Tibial nerve (tissue), 4 donors: ENCODE results near the gene ENTPD1.

Source experiments
- EP300 ChIP-seq, 2 donors: sonication (generic); formaldehyde crosslinking; IDR thresholded peaks; one replicate each; pipeline ENCODE4 v1.6.1; 2017; ENCODE audit warnings: antibody characterized with exemption in 2 of 2, mild to moderate bottlenecking in 1 of 2
- TF ChIP-seq, protein P1 (sequence below), 5 experiments: fragments of 200-600 bp in 3 of 5; fragments of 450-650 bp in 2 of 5; sonication (generic) in 3 of 5; IDR thresholded peaks; one replicate each; pipeline ENCODE4 v1.5.1; 2016 to 2019; ENCODE audit warnings: antibody characterized with exemption in 5 of 5, mild to moderate bottlenecking in 3 of 5, moderate library complexity in 2 of 5

- TF ChIP-seq, protein P1, sequence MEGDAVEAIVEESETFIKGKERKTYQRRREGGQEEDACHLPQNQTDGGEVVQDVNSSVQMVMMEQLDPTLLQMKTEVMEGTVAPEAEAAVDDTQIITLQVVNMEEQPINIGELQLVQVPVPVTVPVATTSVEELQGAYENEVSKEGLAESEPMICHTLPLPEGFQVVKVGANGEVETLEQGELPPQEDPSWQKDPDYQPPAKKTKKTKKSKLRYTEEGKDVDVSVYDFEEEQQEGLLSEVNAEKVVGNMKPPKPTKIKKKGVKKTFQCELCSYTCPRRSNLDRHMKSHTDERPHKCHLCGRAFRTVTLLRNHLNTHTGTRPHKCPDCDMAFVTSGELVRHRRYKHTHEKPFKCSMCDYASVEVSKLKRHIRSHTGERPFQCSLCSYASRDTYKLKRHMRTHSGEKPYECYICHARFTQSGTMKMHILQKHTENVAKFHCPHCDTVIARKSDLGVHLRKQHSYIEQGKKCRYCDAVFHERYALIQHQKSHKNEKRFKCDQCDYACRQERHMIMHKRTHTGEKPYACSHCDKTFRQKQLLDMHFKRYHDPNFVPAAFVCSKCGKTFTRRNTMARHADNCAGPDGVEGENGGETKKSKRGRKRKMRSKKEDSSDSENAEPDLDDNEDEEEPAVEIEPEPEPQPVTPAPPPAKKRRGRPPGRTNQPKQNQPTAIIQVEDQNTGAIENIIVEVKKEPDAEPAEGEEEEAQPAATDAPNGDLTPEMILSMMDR (IDR thresholded peaks at IDR 0.05), result no peak
- TF ChIP-seq EP300 (IDR thresholded peaks at IDR 0.05), result no peak
Measured at GRCh38 chr10:95739056-95739455, 16.9 kb upstream of the ENTPD1 start.
